CD4-positive, alpha-beta T cell treated with Interferon gamma for 1 hour (primary cell): ENCODE data around the gene PRAMEF10.
"Not testable (repeated sequence)": the region's sequence is repeated elsewhere in the genome, so short reads cannot be mapped to it uniquely, and the experiment has no call there.

Experiments used
- DNase-seq: peaks from one replicate; pipeline ENCODE4 v3.0.0-alpha.2; 2020

The PRAMEF10 gene

GRCh38 chr1:12898170-12898569 lies at the start of gene PRAMEF10:
Gene PRAMEF10, minus strand, starts transcription at chr1:12898270. Its CDS starts 2,423 bp downstream, at chr1:12895847.
- not testable (repeated sequence) for DNase-seq

GRCh38 chr1:12947480-12947879 lies 49.4 kb upstream of the PRAMEF10 start, which contains the start of gene PRAMEF6:
Gene PRAMEF6, minus strand, starts transcription at chr1:12947580. Its CDS starts 5,062 bp downstream, at chr1:12942518.
- DNase-seq = not testable (repeated sequence)

GRCh38 chr1:12924368-12924767 lies 26.3 kb upstream of the PRAMEF10 start:
- DNase-seq = not testable (repeated sequence)

GRCh38 chr1:12921749-12922148 lies 23.7 kb upstream of the PRAMEF10 start:
- not testable (repeated sequence) for DNase-seq

- not testable (repeated sequence) for DNase-seq
Observed at GRCh38 chr1:12916310-12916709, 18.2 kb upstream of the PRAMEF10 start, which contains the start of gene PRAMEF7. Gene PRAMEF7, plus strand, starts transcription at chr1:12916610. Its CDS starts 1,083 bp downstream, at chr1:12917693.

- DNase-seq = not testable (repeated sequence)
Observed at GRCh38 chr1:12903793-12904572, 5.9 kb upstream of the PRAMEF10 start.

GRCh38 chr1:12899186-12899585 lies 1.1 kb upstream of the PRAMEF10 start:
- not testable (repeated sequence) for DNase-seq

GRCh38 chr1:12886101-12886500 lies 12.0 kb downstream of the PRAMEF10 start, which contains the start of gene PRAMEF4:
Gene PRAMEF4, minus strand, starts transcription at chr1:12886201. Its CDS starts 2,807 bp downstream, at chr1:12883394.
- DNase-seq = not testable (repeated sequence)

GRCh38 chr1:12878453-12878852 lies 19.6 kb downstream of the PRAMEF10 start:
- DNase-seq = not testable (repeated sequence)

- DNase-seq = not testable (repeated sequence)
Observed at GRCh38 chr1:12863131-12863880, 34.8 kb downstream of the PRAMEF10 start.

GRCh38 chr1:12856786-12857185 lies 41.3 kb downstream of the PRAMEF10 start, which contains the start of gene PRAMEF2:
Gene PRAMEF2, plus strand, starts transcription at chr1:12857086. Its CDS starts 1,924 bp downstream, at chr1:12859010.
- not testable (repeated sequence) for DNase-seq

- no peak for DNase-seq
Observed at GRCh38 chr1:12851779-12852178, 46.3 kb downstream of the PRAMEF10 start.

GRCh38 chr1:12848620-12849019 lies 49.5 kb downstream of the PRAMEF10 start, which contains the start of gene HNRNPCL1:
Gene HNRNPCL1, minus strand, starts transcription at chr1:12848720. Its CDS starts 431 bp downstream, at chr1:12848289.
- not testable (repeated sequence) for DNase-seq
